Mesenchymal stem cell (in vitro differentiated cells and primary cell): Measurements from ENCODE around the gene DCBLD1.

Experiments used
- DNase-seq: peaks from one replicate; pipeline ENCODE4 v3.0.0-alpha.2; 2013
- H2AFZ ChIP-seq: one replicate; pipeline ENCODE4 v1.6.1; 2013; ENCODE audit warnings: low read depth, mild to moderate bottlenecking, control low read depth, inconsistent platforms, low read length, moderate library complexity
- H2AK5ac ChIP-seq: 2 replicates; pipeline ENCODE4 v1.6.1; 2013; ENCODE audit warnings: low read length, moderate library complexity, mild to moderate bottlenecking, inconsistent platforms; ENCODE audit not compliant: severe bottlenecking
- H2BK120ac ChIP-seq: one replicate; pipeline ENCODE4 v1.6.1; 2013; ENCODE audit warnings: low read depth, mild to moderate bottlenecking, inconsistent platforms, low read length, moderate library complexity
- H2BK12ac ChIP-seq, 2 experiments: one replicate each; pipeline ENCODE4 v1.6.1; 2013; ENCODE audit warnings: inconsistent platforms in 2 of 2, low read length in 2 of 2, mild to moderate bottlenecking in 2 of 2, moderate library complexity in 2 of 2, control low read depth in 1 of 2
- H2BK15ac ChIP-seq: one replicate; pipeline ENCODE4 v1.6.1; 2013; ENCODE audit warnings: mild to moderate bottlenecking, low read depth, inconsistent platforms; ENCODE audit not compliant: poor library complexity, severe bottlenecking
- H2BK5ac ChIP-seq: 2 replicates; pipeline ENCODE4 v1.6.1; 2013; ENCODE audit warnings: low read depth, mild to moderate bottlenecking, low read length, control low read depth, inconsistent platforms; ENCODE audit not compliant: poor library complexity, severe bottlenecking
- H3K14ac ChIP-seq, 2 experiments: one replicate each; pipeline ENCODE4 v1.6.1; 2013; ENCODE audit warnings: inconsistent platforms in 2 of 2, low read length in 2 of 2, control low read depth in 1 of 2, mild to moderate bottlenecking in 1 of 2, moderate library complexity in 1 of 2
- H3K18ac ChIP-seq, 2 experiments: one replicate each; pipeline ENCODE4 v1.6.1; 2013; ENCODE audit warnings: inconsistent platforms in 2 of 2, low read length in 2 of 2, control low read depth in 1 of 2, low read depth in 1 of 2, mild to moderate bottlenecking in 1 of 2
- H3K23ac ChIP-seq, 2 experiments: one replicate each; pipeline ENCODE4 v1.6.1; 2013; ENCODE audit warnings: inconsistent platforms in 2 of 2, low read length in 2 of 2, mild to moderate bottlenecking in 2 of 2, moderate library complexity in 2 of 2, control low read depth in 1 of 2
- H3K27ac ChIP-seq: 2 replicates; pipeline ENCODE4 v1.5.1; 2013; ENCODE audit warnings: mild to moderate bottlenecking, moderate library complexity, low read length, control low read depth, inconsistent platforms; ENCODE audit not compliant: poor library complexity, severe bottlenecking
- H3K27me3 ChIP-seq, 2 experiments: 2 replicates each; pipeline versions ENCODE4 v1.6.1 to v1.7.0; 2013; ENCODE audit warnings: low read length in 2 of 2, mild to moderate bottlenecking in 2 of 2, moderate library complexity in 2 of 2, control low read depth in 1 of 2, inconsistent platforms in 1 of 2; ENCODE audit not compliant: control insufficient read depth in 1 of 2, insufficient read depth in 1 of 2
- H3K36me3 ChIP-seq, 2 experiments: 2 replicates each; pipeline versions ENCODE4 v1.6.1 to v1.7.0; 2013; ENCODE audit warnings: low read length in 2 of 2, control low read depth in 1 of 2, inconsistent platforms in 1 of 2, low read depth in 1 of 2, mild to moderate bottlenecking in 1 of 2; ENCODE audit not compliant: insufficient read depth in 2 of 2, control insufficient read depth in 1 of 2
- H3K4ac ChIP-seq, 2 experiments: one replicate each; pipeline ENCODE4 v1.6.1; 2013; ENCODE audit warnings: inconsistent platforms in 2 of 2, low read length in 2 of 2, mild to moderate bottlenecking in 2 of 2, moderate library complexity in 2 of 2, control low read depth in 1 of 2, low read depth in 1 of 2
- H3K4me1 ChIP-seq: 2 replicates; pipeline ENCODE4 v1.6.1; 2013; ENCODE audit warnings: low read depth, low read length, control low read depth; ENCODE audit not compliant: control insufficient read depth, insufficient read depth
- H3K4me2 ChIP-seq: 2 replicates; pipeline ENCODE4 v1.6.1; 2013; ENCODE audit warnings: low read length, mild to moderate bottlenecking, inconsistent platforms; ENCODE audit not compliant: poor library complexity, severe bottlenecking
- H3K4me3 ChIP-seq, 2 experiments: 2 replicates each; pipeline versions ENCODE4 v1.5.1 to v1.7.0; 2013; ENCODE audit warnings: low read length in 2 of 2, mild to moderate bottlenecking in 2 of 2, control low read depth in 1 of 2, low read depth in 1 of 2; ENCODE audit not compliant: insufficient read depth in 1 of 2
- H3K79me1 ChIP-seq: replicated peaks from 2 replicates; pipeline ENCODE4 v1.6.1; 2013; ENCODE audit warnings: mild to moderate bottlenecking, control low read depth, low read length, inconsistent platforms; ENCODE audit not compliant: poor library complexity, severe bottlenecking
- H3K9ac ChIP-seq: 2 replicates; pipeline ENCODE4 v1.7.0; 2013; ENCODE audit warnings: mild to moderate bottlenecking, low read length, moderate library complexity
- H3K9me3 ChIP-seq: 2 replicates; pipeline ENCODE4 v1.7.0; 2013; ENCODE audit warnings: mild to moderate bottlenecking, low read length; ENCODE audit not compliant: control insufficient read depth
- H4K8ac ChIP-seq: one replicate; pipeline ENCODE4 v1.6.1; 2013; ENCODE audit warnings: inconsistent platforms, mild to moderate bottlenecking, low read length, moderate library complexity
- H4K91ac ChIP-seq: one replicate; pipeline ENCODE4 v1.6.1; 2013; ENCODE audit warnings: mild to moderate bottlenecking, low read length, inconsistent platforms
- WGBS: methylation state at CpG from one replicate; pipeline ENCODE4 v1.1.7; 2013; ENCODE audit warnings: mixed read lengths; 5-methylcytosine and 5-hydroxymethylcytosine counted together

Gene DCBLD1

GRCh38 chr6:117497237-117497636 is 14.8 kb downstream of the DCBLD1 start:
- Histone ChIP-seq H2BK15ac (no peak overlapping the region), H2AFZ (no peak overlapping the region), H2BK12ac (no peak overlapping the region), H3K23ac (no peak overlapping the region), H3K36me3 (peaks cover 0 to 3% of the 10 kb centered on the region in 2 experiments), H2AK5ac (no peak overlapping the region), H3K18ac (no peak overlapping the region), H3K9me3 (no peaks in the 10 kb centered on the region), H3K14ac (no peak overlapping the region), H3K4me1 (peaks cover 3% of the 10 kb centered on the region), H2BK120ac (no peak overlapping the region), H4K8ac (no peak overlapping the region), H2BK5ac (no peak overlapping the region), H3K9ac (peak overlapping the region; percentile 75), H3K4ac (no peak overlapping the region), H3K4me3 (no peak overlapping the region), H3K4me2 (no peak overlapping the region), H3K27me3 (no peaks in the 10 kb centered on the region), H4K91ac (no peak overlapping the region), H3K79me1 (peaks cover 3% of the 10 kb centered on the region), H3K27ac (no peak overlapping the region)
- WGBS, result no CpG with 5 or more reads among the region's 1 CpG
- DNase-seq, result no peak

GRCh38 chr6:117498159-117498558 is 15.7 kb downstream of the DCBLD1 start:
- no peak overlapping the region for H2BK12ac ChIP-seq
- peaks cover 3% of the 10 kb centered on the region for H3K79me1 ChIP-seq
- H3K4me1 ChIP-seq, result peaks cover 3% of the 10 kb centered on the region
- no peak overlapping the region for H3K4ac ChIP-seq
- no peaks in the 10 kb centered on the region for H3K27me3 ChIP-seq
- no peak overlapping the region for H4K91ac ChIP-seq
- no peak overlapping the region for H3K4me2 ChIP-seq
- DNase-seq, result peak; percentile 88
- H3K4me3 ChIP-seq, result peak overlapping the region in 1 of 2 experiments; percentile 62
- no peak overlapping the region for H2AFZ ChIP-seq
- H2BK120ac ChIP-seq, result no peak overlapping the region
- no peak overlapping the region for H3K14ac ChIP-seq
- H2AK5ac ChIP-seq, result no peak overlapping the region
- no peak overlapping the region for H2BK15ac ChIP-seq
- peaks cover 0 to 3% of the 10 kb centered on the region in 2 experiments for H3K36me3 ChIP-seq
- H3K27ac ChIP-seq, result peak overlapping the region; percentile 86
- no peak overlapping the region for H3K18ac ChIP-seq
- no peaks in the 10 kb centered on the region for H3K9me3 ChIP-seq
- no peak overlapping the region for H3K23ac ChIP-seq
- H2BK5ac ChIP-seq, result no peak overlapping the region
- H4K8ac ChIP-seq, result no peak overlapping the region
- peak overlapping the region; percentile 75 for H3K9ac ChIP-seq
- WGBS, result 0% methylated on average over 1 of the region's 2 CpGs

- Histone ChIP-seq H4K91ac (no peak overlapping the region), H3K79me1 (peaks cover 5% of the 10 kb centered on the region), H2AFZ (no peak overlapping the region), H2BK120ac (no peak overlapping the region), H3K23ac (no peak overlapping the region), H3K9ac (no peak overlapping the region), H3K4me3 (no peak overlapping the region), H4K8ac (peak overlapping the region; percentile 69), H2BK5ac (no peak overlapping the region), H3K9me3 (no peaks in the 10 kb centered on the region), H2BK12ac (peak overlapping the region in 1 of 2 experiments; percentile 76), H3K4me2 (no peak overlapping the region), H3K14ac (no peak overlapping the region), H2BK15ac (no peak overlapping the region), H3K4ac (peak overlapping the region in 1 of 2 experiments; percentile 24), H3K4me1 (peaks cover 7% of the 10 kb centered on the region), H3K36me3 (peaks cover 3 to 16% of the 10 kb centered on the region in 2 experiments), H2AK5ac (peak overlapping the region; percentile 4), H3K27ac (no peak overlapping the region), H3K18ac (peak overlapping the region in 1 of 2 experiments; percentile 79), H3K27me3 (no peaks in the 10 kb centered on the region)
- WGBS, result 78% methylated on average over 2 of the region's 2 CpGs
- DNase-seq, result no peak
Measured at GRCh38 chr6:117501722-117502121, 19.2 kb downstream of the DCBLD1 start.

- H2BK12ac ChIP-seq, result no peak overlapping the region
- peaks cover 5% of the 10 kb centered on the region for H3K4me1 ChIP-seq
- no peak overlapping the region for H3K18ac ChIP-seq
- H3K27ac ChIP-seq, result no peak overlapping the region
- WGBS, result no CpG with 5 or more reads among the region's 1 CpG
- no peaks in the 10 kb centered on the region for H3K27me3 ChIP-seq
- H4K8ac ChIP-seq, result no peak overlapping the region
- no peak overlapping the region for H4K91ac ChIP-seq
- H3K4me2 ChIP-seq, result peak overlapping the region; percentile 12
- H3K23ac ChIP-seq, result no peak overlapping the region
- H2AK5ac ChIP-seq, result no peak overlapping the region
- H2BK120ac ChIP-seq, result no peak overlapping the region
- no peak overlapping the region for H3K14ac ChIP-seq
- no peak overlapping the region for H3K9ac ChIP-seq
- H3K4ac ChIP-seq, result peak overlapping the region in 1 of 2 experiments; percentile 21
- DNase-seq, result peak; percentile 60
- peaks cover 3 to 16% of the 10 kb centered on the region in 2 experiments for H3K36me3 ChIP-seq
- H3K4me3 ChIP-seq, result no peak overlapping the region
- H2BK15ac ChIP-seq, result no peak overlapping the region
- H2BK5ac ChIP-seq, result no peak overlapping the region
- no peak overlapping the region for H2AFZ ChIP-seq
- peaks cover 5% of the 10 kb centered on the region for H3K79me1 ChIP-seq
- H3K9me3 ChIP-seq, result no peaks in the 10 kb centered on the region
Measured at GRCh38 chr6:117502580-117502979, 20.1 kb downstream of the DCBLD1 start.
